ENCODE results near the gene ANKRD24.
"Not testable (repeated sequence)": the region's sequence is repeated elsewhere in the genome, so short reads cannot be mapped to it uniquely, and the experiment has no call there.

The ANKRD24 gene

DNA sequence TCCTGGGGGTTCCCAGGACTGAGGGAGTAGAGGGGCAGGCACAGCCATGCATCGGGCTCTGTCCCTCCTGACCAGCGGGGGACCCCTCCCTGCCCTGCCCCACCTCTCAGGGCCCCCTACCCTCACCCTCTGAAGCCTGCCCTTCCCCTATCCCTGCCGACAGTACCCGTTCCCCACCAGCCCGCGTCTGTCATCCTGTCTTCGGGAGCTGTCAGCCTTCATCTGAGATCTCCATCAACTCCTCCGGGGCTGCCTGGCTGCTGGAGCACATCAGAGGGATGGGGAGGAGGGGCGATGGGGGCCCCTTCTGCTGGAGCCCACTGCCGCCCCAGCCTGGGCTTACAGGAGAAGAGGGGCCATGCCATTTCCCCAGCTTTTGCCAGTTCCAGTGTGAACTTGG is 90.4 kb downstream of the ANKRD24 start:
- no peak; the same call in 2 of the 3 replicates for ATAC-seq
- TF ChIP-seq, protein P1, sequence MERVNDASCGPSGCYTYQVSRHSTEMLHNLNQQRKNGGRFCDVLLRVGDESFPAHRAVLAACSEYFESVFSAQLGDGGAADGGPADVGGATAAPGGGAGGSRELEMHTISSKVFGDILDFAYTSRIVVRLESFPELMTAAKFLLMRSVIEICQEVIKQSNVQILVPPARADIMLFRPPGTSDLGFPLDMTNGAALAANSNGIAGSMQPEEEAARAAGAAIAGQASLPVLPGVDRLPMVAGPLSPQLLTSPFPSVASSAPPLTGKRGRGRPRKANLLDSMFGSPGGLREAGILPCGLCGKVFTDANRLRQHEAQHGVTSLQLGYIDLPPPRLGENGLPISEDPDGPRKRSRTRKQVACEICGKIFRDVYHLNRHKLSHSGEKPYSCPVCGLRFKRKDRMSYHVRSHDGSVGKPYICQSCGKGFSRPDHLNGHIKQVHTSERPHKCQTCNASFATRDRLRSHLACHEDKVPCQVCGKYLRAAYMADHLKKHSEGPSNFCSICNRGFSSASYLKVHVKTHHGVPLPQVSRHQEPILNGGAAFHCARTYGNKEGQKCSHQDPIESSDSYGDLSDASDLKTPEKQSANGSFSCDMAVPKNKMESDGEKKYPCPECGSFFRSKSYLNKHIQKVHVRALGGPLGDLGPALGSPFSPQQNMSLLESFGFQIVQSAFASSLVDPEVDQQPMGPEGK (CRISPR knock-in tag; IDR thresholded peaks at IDR 0.05; ENCODE audit: borderline replicate concordance), result no peak
- TF ChIP-seq TOX (CRISPR knock-in tag; IDR thresholded peaks at IDR 0.05; ENCODE audit: borderline replicate concordance) (no peak), ARNTL (CRISPR knock-in tag; IDR thresholded peaks at IDR 0.05; ENCODE audit: borderline replicate concordance, low read depth) (no peak), ZNF70 (CRISPR knock-in tag; IDR thresholded peaks at IDR 0.05) (no peak), ESRRG (CRISPR knock-in tag; IDR thresholded peaks at IDR 0.05) (no peak)
- TF ChIP-seq, protein P2, sequence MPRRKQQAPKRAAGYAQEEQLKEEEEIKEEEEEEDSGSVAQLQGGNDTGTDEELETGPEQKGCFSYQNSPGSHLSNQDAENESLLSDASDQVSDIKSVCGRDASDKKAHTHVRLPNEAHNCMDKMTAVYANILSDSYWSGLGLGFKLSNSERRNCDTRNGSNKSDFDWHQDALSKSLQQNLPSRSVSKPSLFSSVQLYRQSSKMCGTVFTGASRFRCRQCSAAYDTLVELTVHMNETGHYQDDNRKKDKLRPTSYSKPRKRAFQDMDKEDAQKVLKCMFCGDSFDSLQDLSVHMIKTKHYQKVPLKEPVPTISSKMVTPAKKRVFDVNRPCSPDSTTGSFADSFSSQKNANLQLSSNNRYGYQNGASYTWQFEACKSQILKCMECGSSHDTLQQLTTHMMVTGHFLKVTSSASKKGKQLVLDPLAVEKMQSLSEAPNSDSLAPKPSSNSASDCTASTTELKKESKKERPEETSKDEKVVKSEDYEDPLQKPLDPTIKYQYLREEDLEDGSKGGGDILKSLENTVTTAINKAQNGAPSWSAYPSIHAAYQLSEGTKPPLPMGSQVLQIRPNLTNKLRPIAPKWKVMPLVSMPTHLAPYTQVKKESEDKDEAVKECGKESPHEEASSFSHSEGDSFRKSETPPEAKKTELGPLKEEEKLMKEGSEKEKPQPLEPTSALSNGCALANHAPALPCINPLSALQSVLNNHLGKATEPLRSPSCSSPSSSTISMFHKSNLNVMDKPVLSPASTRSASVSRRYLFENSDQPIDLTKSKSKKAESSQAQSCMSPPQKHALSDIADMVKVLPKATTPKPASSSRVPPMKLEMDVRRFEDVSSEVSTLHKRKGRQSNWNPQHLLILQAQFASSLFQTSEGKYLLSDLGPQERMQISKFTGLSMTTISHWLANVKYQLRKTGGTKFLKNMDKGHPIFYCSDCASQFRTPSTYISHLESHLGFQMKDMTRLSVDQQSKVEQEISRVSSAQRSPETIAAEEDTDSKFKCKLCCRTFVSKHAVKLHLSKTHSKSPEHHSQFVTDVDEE (CRISPR knock-in tag; IDR thresholded peaks at IDR 0.05), result no peak

DNA sequence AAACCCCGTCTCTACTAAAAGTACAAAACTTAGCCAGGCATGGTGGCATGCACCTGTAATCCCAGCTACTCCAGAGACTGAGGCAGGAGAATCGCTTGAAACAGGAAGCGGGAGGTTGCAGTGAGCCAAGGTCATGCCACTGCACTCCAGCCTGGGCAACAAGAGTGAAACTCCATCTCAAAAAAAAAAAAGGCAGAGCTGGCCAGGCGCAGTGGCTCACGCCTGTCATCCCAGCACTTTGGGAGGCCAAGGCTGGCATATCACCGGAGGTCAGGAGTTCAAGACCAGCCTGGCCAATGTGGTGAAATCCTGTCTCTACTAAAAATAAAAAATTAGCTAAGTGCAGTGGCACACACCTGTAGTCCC is 91.8 kb downstream of the ANKRD24 start:
- not testable (repeated sequence) for ATAC-seq

All from SK-N-SH treated with all-trans-retinoic acid at 6 μM for 48 hours (cell line).